Sigmoid colon (tissue), 7 donors: ENCODE measurements around the gene TSPEAR. TPM values are rescaled to one million over a fixed set of nuclear protein-coding genes. Genes with fewer than 3 reads are reported as not detected.

ENCODE experiments used
- DNase-seq: peaks from one replicate; pipeline ENCODE4 v3.0.0-alpha.2; 2019
- H3K27ac ChIP-seq, 4 donors: fragments of 200-600 bp; sonication (generic); one replicate each; pipeline ENCODE4 v1.5.1; 2016 to 2019; ENCODE audit warnings: mild to moderate bottlenecking in 1 of 4
- H3K27me3 ChIP-seq, 3 donors: fragments of 200-600 bp; sonication (generic); one replicate each; pipeline ENCODE4 v1.5.1; 2019; ENCODE audit warnings: mild to moderate bottlenecking in 1 of 3
- H3K36me3 ChIP-seq, 4 donors: fragments of 200-600 bp; sonication (generic); one replicate each; pipeline ENCODE4 v1.5.1; 2016 to 2019
- H3K4me1 ChIP-seq, 4 donors: fragments of 200-600 bp; sonication (generic); one replicate each; pipeline ENCODE4 v1.5.1; 2017 to 2019
- H3K4me3 ChIP-seq, 4 donors: fragments of 200-600 bp; sonication (generic); one replicate each; pipeline ENCODE4 v1.5.1; 2017 to 2019; ENCODE audit warnings: mild to moderate bottlenecking in 2 of 4, moderate library complexity in 1 of 4
- H3K9me3 ChIP-seq, 4 donors: fragments of 200-600 bp in 3 of 4; sonication (generic) in 3 of 4; one replicate each; pipeline versions ENCODE4 v1.5.1 to v1.6.1; 2013 to 2019
- CTCF ChIP-seq, 4 experiments: fragments of 450-650 bp in 3 of 4; fragments of 200-600 bp in 1 of 4; IDR thresholded peaks; one replicate each; pipeline ENCODE4 v1.5.1; 2016 to 2019; ENCODE audit warnings: antibody characterized with exemption in 4 of 4, mild to moderate bottlenecking in 3 of 4, moderate library complexity in 2 of 4
- EP300 ChIP-seq, 4 donors: sonication (generic); formaldehyde crosslinking; IDR thresholded peaks; one replicate each; pipeline ENCODE4 v1.6.1; 2017; ENCODE audit warnings: antibody characterized with exemption in 4 of 4
- POLR2A ChIP-seq, 2 donors: fragments of 450-650 bp; IDR thresholded peaks; one replicate each; pipeline ENCODE4 v1.6.1; 2016; ENCODE audit warnings: antibody characterized with exemption in 2 of 2, mild to moderate bottlenecking in 2 of 2, moderate library complexity in 2 of 2
- POLR2AphosphoS5 ChIP-seq, 4 donors: sonication (generic); formaldehyde crosslinking; IDR thresholded peaks; one replicate each; pipeline ENCODE4 v1.6.1; 2017; ENCODE audit warnings: antibody characterized with exemption in 4 of 4
- WGBS, 2 donors: extraction: QIAGEN DNeasy Blood & Tissue Kit; methylation state at CpG; one replicate each; pipeline ENCODE4 v1.1.7; 2013; 5-methylcytosine and 5-hydroxymethylcytosine counted together
- intact Hi-C: fragments of 100-400 bp; cut with DNase I; formaldehyde crosslinking; loops from one replicate; pipeline ENCODE4 v1.15.1; 2023
- polyA plus RNA-seq, 3 donors: library from polyadenylated mRNA; stranded (reverse); fragments of 200-250 nt; gene quantifications; one replicate each; pipeline ENCODE4 v1.2.3, GENCODE V29; 2013
- total RNA-seq, 4 donors: library from RNA; depleted of rRNA; stranded (reverse); fragments of >200 nt; gene quantifications; one replicate each; pipeline ENCODE4 v1.1.0, GENCODE V29; 2016
- donor health status: healthy with polysubstance abuse.
- donor health status: Bipolar disorder and iron deficiency.
- donor health status: healthy.

TSPEAR gene
- total and polyA plus RNA-seq, 7 donors = under 0.01 to 0.20 TPM; not detected in 5

- no peak for TF ChIP-seq POLR2AphosphoS5 (IDR thresholded peaks at IDR 0.05)
- no peak for TF ChIP-seq EP300 (IDR thresholded peaks at IDR 0.05)
- no peak for TF ChIP-seq POLR2A (IDR thresholded peaks at IDR 0.05)
- TF ChIP-seq CTCF (IDR thresholded peaks at IDR 0.05) = no peak
- 46 to 62% methylated on average over 5 of the region's 5 CpGs for WGBS, 2 donors
- Histone ChIP-seq H3K27me3 (peaks cover 9 to 70% (median 31%) of the 10 kb centered on the region in 3 donors), H3K36me3 (no peaks in the 10 kb centered on the region), H3K27ac (no peak overlapping the region), H3K9me3 (no peaks in the 10 kb centered on the region), H3K4me3 (no peak overlapping the region), H3K4me1 (peaks cover 0 to 7% (median 0%) of the 10 kb centered on the region in 4 donors)
- no peak for DNase-seq
- intact Hi-C loops = no loop called here
These were observed 11.4 kb upstream of the TSPEAR start for GRCh38 chr21:44722731-44723130.

- Histone ChIP-seq H3K27ac (no peak overlapping the region), H3K9me3 (no peaks in the 10 kb centered on the region), H3K27me3 (peaks cover 9 to 50% (median 28%) of the 10 kb centered on the region in 3 donors), H3K4me3 (no peak overlapping the region), H3K4me1 (peaks cover 0 to 7% (median 0%) of the 10 kb centered on the region in 4 donors), H3K36me3 (no peaks in the 10 kb centered on the region)
- 81 to 83% methylated on average over 2 of the region's 2 CpGs for WGBS, 2 donors
- TF ChIP-seq POLR2A (IDR thresholded peaks at IDR 0.05) = no peak
- no peak for TF ChIP-seq POLR2AphosphoS5 (IDR thresholded peaks at IDR 0.05)
- TF ChIP-seq EP300 (IDR thresholded peaks at IDR 0.05) = no peak
- TF ChIP-seq CTCF (IDR thresholded peaks at IDR 0.05) = no peak
- DNase-seq = no peak
- intact Hi-C loops = no loop called here
These were observed 8.8 kb upstream of the TSPEAR start for GRCh38 chr21:44720170-44720569.

GRCh38 chr21:44718571-44718970 lies 7.2 kb upstream of the TSPEAR start:
- H3K27me3 ChIP-seq = peaks cover 4 to 43% (median 21%) of the 10 kb centered on the region in 3 donors
- no peak for DNase-seq
- H3K4me1 ChIP-seq = peaks cover 0 to 3% (median 0%) of the 10 kb centered on the region in 4 donors
- H3K4me3 ChIP-seq = no peak overlapping the region
- no peaks in the 10 kb centered on the region for H3K36me3 ChIP-seq
- H3K27ac ChIP-seq = no peak overlapping the region
- 48 to 54% methylated on average over 6 of the region's 6 CpGs for WGBS, 2 donors
- intact Hi-C loops = no loop called here
- H3K9me3 ChIP-seq = no peaks in the 10 kb centered on the region
- no peak for TF ChIP-seq POLR2AphosphoS5 (IDR thresholded peaks at IDR 0.05)
- TF ChIP-seq CTCF (IDR thresholded peaks at IDR 0.05) = no peak
- TF ChIP-seq EP300 (IDR thresholded peaks at IDR 0.05) = no peak
- no peak for TF ChIP-seq POLR2A (IDR thresholded peaks at IDR 0.05)

- Histone ChIP-seq H3K4me3 (no peak overlapping the region), H3K9me3 (no peaks in the 10 kb centered on the region), H3K4me1 (no peaks in the 10 kb centered on the region), H3K27me3 (peaks cover 2 to 43% (median 21%) of the 10 kb centered on the region in 3 donors), H3K36me3 (no peaks in the 10 kb centered on the region), H3K27ac (no peak overlapping the region)
- TF ChIP-seq CTCF (IDR thresholded peaks at IDR 0.05) = no peak
- no peak for TF ChIP-seq EP300 (IDR thresholded peaks at IDR 0.05)
- TF ChIP-seq POLR2AphosphoS5 (IDR thresholded peaks at IDR 0.05) = no peak
- TF ChIP-seq POLR2A (IDR thresholded peaks at IDR 0.05) = no peak
- intact Hi-C loops = no loop called here
- DNase-seq = no peak
- 41 to 58% methylated on average over 2 of the region's 2 CpGs for whole genome bisulfite sequencing, 2 donors
These were observed 6.7 kb upstream of the TSPEAR start for GRCh38 chr21:44718093-44718492.

GRCh38 chr21:44716984-44717383 lies 5.6 kb upstream of the TSPEAR start:
- no peak for TF ChIP-seq EP300 (IDR thresholded peaks at IDR 0.05)
- TF ChIP-seq POLR2AphosphoS5 (IDR thresholded peaks at IDR 0.05) = no peak
- TF ChIP-seq CTCF (IDR thresholded peaks at IDR 0.05) = no peak
- no peak for TF ChIP-seq POLR2A (IDR thresholded peaks at IDR 0.05)
- Histone ChIP-seq H3K9me3 (no peaks in the 10 kb centered on the region), H3K27ac (no peak overlapping the region), H3K36me3 (no peaks in the 10 kb centered on the region), H3K4me1 (no peaks in the 10 kb centered on the region), H3K4me3 (no peak overlapping the region), H3K27me3 (peaks cover 8 to 45% (median 25%) of the 10 kb centered on the region in 3 donors)
- DNase-seq = no peak
- intact Hi-C loops = no loop called here
